GM12892 (cell line): ENCODE data around the gene SH3RF3.

Experiments
- POLR2A ChIP-seq: IDR thresholded peaks from 2 replicates; pipeline ENCODE4 v1.6.1; 2011; ENCODE audit warnings: low read depth, low read length, control low read depth
- POLR2AphosphoS5 ChIP-seq: IDR thresholded peaks from 2 replicates; pipeline ENCODE4 v1.6.1; 2011; ENCODE audit warnings: low read depth, low read length, control low read depth
- TAF1 ChIP-seq: IDR thresholded peaks from 2 replicates; pipeline ENCODE4 v1.6.1; 2011; ENCODE audit warnings: low read depth, mild to moderate bottlenecking, control low read depth, low read length, borderline replicate concordance

- TF ChIP-seq POLR2AphosphoS5 (no peak), TAF1 (no peak), POLR2A (no peak)
Measured at GRCh38 chr2:109476641-109477441, 347.8 kb downstream of the SH3RF3 start.
